HG03521 (cell line): ENCODE data around the gene TBC1D17.
A peak's percentile ranks its signal among the peaks of the same experiment; 100 is the strongest.

Experiments used
- ATAC-seq: cut with Tn5 transposase; IDR thresholded peaks from one replicate; pipeline ENCODE4 v1.9.1; 2021; ENCODE audit warnings: mild to moderate bottlenecking, moderate library complexity; ENCODE audit not compliant: unreplicated experiment

Gene TBC1D17

GRCh38 chr19:49877020-49877878 lies at the start of gene TBC1D17, which contains the start of gene AKT1S1:
TBC1D17 (plus strand) TSS chr19:49877702; CDS start chr19:49877724, 22 bp downstream.
AKT1S1 (minus strand) TSS chr19:49877355; CDS start chr19:49873295, 4,060 bp downstream.
- peak; percentile 52 for ATAC-seq

GRCh38 chr19:49829200-49829599 lies 48.3 kb upstream of the TBC1D17 start:
- no peak for ATAC-seq

- ATAC-seq = no peak
Observed at GRCh38 chr19:49829721-49830120, 47.8 kb upstream of the TBC1D17 start.

GRCh38 chr19:49830766-49831165 lies 46.7 kb upstream of the TBC1D17 start:
- no peak for ATAC-seq

- ATAC-seq = no peak
Observed at GRCh38 chr19:49831592-49831991, 45.9 kb upstream of the TBC1D17 start.

- ATAC-seq = no peak
Observed at GRCh38 chr19:49832556-49832955, 44.9 kb upstream of the TBC1D17 start.

- ATAC-seq = no peak
Observed at GRCh38 chr19:49833599-49833998, 43.9 kb upstream of the TBC1D17 start.

- no peak for ATAC-seq
Observed at GRCh38 chr19:49835562-49835961, 41.9 kb upstream of the TBC1D17 start.

GRCh38 chr19:49836176-49837008 lies 41.1 kb upstream of the TBC1D17 start:
- no peak for ATAC-seq

GRCh38 chr19:49837009-49837310 lies 40.5 kb upstream of the TBC1D17 start:
- ATAC-seq = no peak

GRCh38 chr19:49837425-49837824 lies 40.1 kb upstream of the TBC1D17 start:
- no peak for ATAC-seq

- no peak for ATAC-seq
Observed at GRCh38 chr19:49838885-49839588, 38.5 kb upstream of the TBC1D17 start.

- no peak for ATAC-seq
Observed at GRCh38 chr19:49839713-49840112, 37.8 kb upstream of the TBC1D17 start.

GRCh38 chr19:49840321-49840720 lies 37.2 kb upstream of the TBC1D17 start:
- no peak for ATAC-seq

- no peak for ATAC-seq
Observed at GRCh38 chr19:49840736-49841249, 36.7 kb upstream of the TBC1D17 start.

- no peak for ATAC-seq
Observed at GRCh38 chr19:49843265-49843664, 34.2 kb upstream of the TBC1D17 start.

- ATAC-seq = no peak
Observed at GRCh38 chr19:49844138-49845095, 33.1 kb upstream of the TBC1D17 start.

- no peak for ATAC-seq
Observed at GRCh38 chr19:49845414-49845813, 32.1 kb upstream of the TBC1D17 start.

GRCh38 chr19:49846408-49846807 lies 31.1 kb upstream of the TBC1D17 start:
- ATAC-seq = no peak
